WI38 (cell line): ENCODE measurements around the gene SGMS2.

Experiments
- H3K4me3 ChIP-seq: 2 replicates; pipeline ENCODE4 v1.5.1; 2011; ENCODE audit warnings: low read depth, mild to moderate bottlenecking, control low read depth, low read length
- CTCF ChIP-seq: IDR thresholded peaks from 2 replicates; pipeline ENCODE4 v1.5.1; 2012; ENCODE audit warnings: low read depth, mild to moderate bottlenecking, control low read depth, low read length

Gene SGMS2

GRCh38 chr4:107837776-107838618, 13.3 kb downstream of the SGMS2 start:
- TF ChIP-seq CTCF = no peak
- no peak overlapping the region for H3K4me3 ChIP-seq

GRCh38 chr4:107838861-107839565, 14.3 kb downstream of the SGMS2 start:
- H3K4me3 ChIP-seq = no peak overlapping the region
- no peak for TF ChIP-seq CTCF

GRCh38 chr4:107843391-107843790, 18.7 kb downstream of the SGMS2 start:
- no peak for TF ChIP-seq CTCF
- no peak overlapping the region for H3K4me3 ChIP-seq

GRCh38 chr4:107845681-107846080, 20.9 kb downstream of the SGMS2 start:
- H3K4me3 ChIP-seq = no peak overlapping the region
- no peak for TF ChIP-seq CTCF

GRCh38 chr4:107850438-107850837, 25.7 kb downstream of the SGMS2 start:
- H3K4me3 ChIP-seq = no peak overlapping the region
- no peak for TF ChIP-seq CTCF

GRCh38 chr4:107853444-107854355, 29.0 kb downstream of the SGMS2 start:
- no peak overlapping the region for H3K4me3 ChIP-seq
- TF ChIP-seq CTCF = no peak
